ENCODE measurements around the gene GRB10. TPM values are rescaled to one million over a fixed set of nuclear protein-coding genes. Genes with fewer than 3 reads are reported as not detected.

GRB10 gene
- polyA plus RNA-seq, 3 donors: 1.3 to 3.1 (median 1.5) TPM

DNA sequence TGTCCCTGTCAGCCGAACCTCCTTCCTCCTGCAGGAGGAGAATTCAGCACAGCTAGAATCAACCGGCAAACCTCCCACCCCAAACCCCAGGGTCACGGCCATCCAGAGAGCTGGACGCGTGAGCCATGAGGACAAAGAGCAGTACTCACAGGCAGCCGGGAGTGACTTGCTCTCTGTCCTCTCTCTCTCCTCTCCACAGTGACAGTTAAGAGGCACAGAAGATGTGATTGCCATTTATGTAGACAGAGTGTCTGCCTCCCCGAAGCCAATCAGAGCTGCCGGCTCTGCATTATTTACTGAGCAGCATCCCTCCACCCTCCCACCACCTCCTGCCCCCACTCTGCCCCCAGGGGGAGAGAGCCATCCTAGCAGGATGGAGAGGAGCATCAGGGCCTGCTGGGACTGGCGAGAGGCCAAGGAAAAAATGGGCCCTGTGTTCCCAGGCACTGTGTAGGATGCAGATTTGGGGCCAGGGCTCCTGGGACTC is 221.8 kb downstream of the GRB10 start:
- no peaks in the 10 kb centered on the region for H3K27me3 ChIP-seq (ENCODE audit: control insufficient read depth in 2 of 2, insufficient read depth in 2 of 2, low read length in 2 of 2)
- H3K4me2 ChIP-seq (replicated peaks; ENCODE audit: extremely low read depth, low read length, poor library complexity, severe bottlenecking): no peak overlapping the region
- Mint-ChIP-seq H3K27ac (no peak overlapping the region), H3K27me3 (ENCODE audit: low read depth in 3 of 3) (peaks cover 13 to 19% (median 17%) of the 10 kb centered on the region in 3 donors), H3K36me3 (no peaks in the 10 kb centered on the region), H3K4me1 (no peaks in the 10 kb centered on the region), H3K4me3 (no peak overlapping the region), H3K9me3 (no peaks in the 10 kb centered on the region)
- H3K9me3 ChIP-seq (replicated peaks in 1 of 2; ENCODE audit: control insufficient read depth in 1 of 2, insufficient read depth in 1 of 2, low read length in 2 of 2): no peaks in the 10 kb centered on the region
- no peak overlapping the region for H3K27ac ChIP-seq (ENCODE audit: low read depth in 1 of 2, low read length in 2 of 2)
- no peaks in the 10 kb centered on the region for H3K36me3 ChIP-seq (replicated peaks in 1 of 2; ENCODE audit: control insufficient read depth in 1 of 2, insufficient read depth in 2 of 2, low read length in 2 of 2)
- intact Hi-C loops (cut with micrococcal nuclease): no loop called here
- no peaks in the 10 kb centered on the region for H4K20me1 ChIP-seq (ENCODE audit: insufficient read depth, low read length)
- H3K4me1 ChIP-seq (ENCODE audit: control insufficient read depth in 1 of 2, insufficient read depth in 2 of 2, low read length in 2 of 2): no peaks in the 10 kb centered on the region
- H3K4me3 ChIP-seq (replicated peaks in 1 of 3; ENCODE audit: low read depth in 2 of 3, low read length in 3 of 3): no peak overlapping the region
- TF ChIP-seq CTCF (IDR thresholded peaks at IDR 0.05): no peak
- DNase-seq: no peak
- 81% methylated on average over 3 of the region's 9 CpGs for WGBS (ENCODE audit: insufficient coverage)
- no peak overlapping the region for H2AFZ ChIP-seq (ENCODE audit: insufficient read depth, low read depth, low read length, poor library complexity, severe bottlenecking)
- H3K9ac ChIP-seq (ENCODE audit: insufficient read depth, low read length, poor library complexity, severe bottlenecking): no peak overlapping the region
- H3K79me2 ChIP-seq (ENCODE audit: insufficient read depth, low read length): no peaks in the 10 kb centered on the region

- no peak for TF ChIP-seq CTCF (IDR thresholded peaks at IDR 0.05)
- intact Hi-C loops (cut with micrococcal nuclease): no loop called here
- Histone ChIP-seq H3K4me3 (replicated peaks in 1 of 3; ENCODE audit: low read depth in 2 of 3, low read length in 3 of 3) (no peak overlapping the region), H3K4me2 (replicated peaks; ENCODE audit: extremely low read depth, low read length, poor library complexity, severe bottlenecking) (no peak overlapping the region), H4K20me1 (ENCODE audit: insufficient read depth, low read length) (no peaks in the 10 kb centered on the region), H2AFZ (ENCODE audit: insufficient read depth, low read depth, low read length, poor library complexity, severe bottlenecking) (no peak overlapping the region), H3K36me3 (replicated peaks in 1 of 2; ENCODE audit: control insufficient read depth in 1 of 2, insufficient read depth in 2 of 2, low read length in 2 of 2) (no peaks in the 10 kb centered on the region), H3K4me1 (ENCODE audit: control insufficient read depth in 1 of 2, insufficient read depth in 2 of 2, low read length in 2 of 2) (no peaks in the 10 kb centered on the region), H3K27me3 (ENCODE audit: control insufficient read depth in 2 of 2, insufficient read depth in 2 of 2, low read length in 2 of 2) (no peaks in the 10 kb centered on the region), H3K9me3 (replicated peaks in 1 of 2; ENCODE audit: control insufficient read depth in 1 of 2, insufficient read depth in 1 of 2, low read length in 2 of 2) (no peaks in the 10 kb centered on the region), H3K27ac (ENCODE audit: low read depth in 1 of 2, low read length in 2 of 2) (no peak overlapping the region), H3K9ac (ENCODE audit: insufficient read depth, low read length, poor library complexity, severe bottlenecking) (no peak overlapping the region), H3K79me2 (ENCODE audit: insufficient read depth, low read length) (no peaks in the 10 kb centered on the region)
- Mint-ChIP-seq H3K4me3 (no peak overlapping the region), H3K27me3 (ENCODE audit: low read depth in 3 of 3) (peaks cover 14 to 23% (median 17%) of the 10 kb centered on the region in 3 donors), H3K4me1 (no peaks in the 10 kb centered on the region), H3K9me3 (no peaks in the 10 kb centered on the region), H3K36me3 (no peaks in the 10 kb centered on the region), H3K27ac (no peak overlapping the region)
- WGBS (ENCODE audit: insufficient coverage): 0% methylated on average over 5 of the region's 7 CpGs
- no peak for DNase-seq
These were observed 222.8 kb downstream of the GRB10 start for GRCh38 chr7:50559881-50560280.

Data from CD14-positive monocyte (primary cell).